ENCODE data around the gene EPOP. TPM values are rescaled to one million over a fixed set of nuclear protein-coding genes. Genes with fewer than 3 reads are reported as not detected.

EPOP gene
- polyA plus RNA-seq, 3 donors: 1.8 to 1.9 (median 1.8) TPM

DNA sequence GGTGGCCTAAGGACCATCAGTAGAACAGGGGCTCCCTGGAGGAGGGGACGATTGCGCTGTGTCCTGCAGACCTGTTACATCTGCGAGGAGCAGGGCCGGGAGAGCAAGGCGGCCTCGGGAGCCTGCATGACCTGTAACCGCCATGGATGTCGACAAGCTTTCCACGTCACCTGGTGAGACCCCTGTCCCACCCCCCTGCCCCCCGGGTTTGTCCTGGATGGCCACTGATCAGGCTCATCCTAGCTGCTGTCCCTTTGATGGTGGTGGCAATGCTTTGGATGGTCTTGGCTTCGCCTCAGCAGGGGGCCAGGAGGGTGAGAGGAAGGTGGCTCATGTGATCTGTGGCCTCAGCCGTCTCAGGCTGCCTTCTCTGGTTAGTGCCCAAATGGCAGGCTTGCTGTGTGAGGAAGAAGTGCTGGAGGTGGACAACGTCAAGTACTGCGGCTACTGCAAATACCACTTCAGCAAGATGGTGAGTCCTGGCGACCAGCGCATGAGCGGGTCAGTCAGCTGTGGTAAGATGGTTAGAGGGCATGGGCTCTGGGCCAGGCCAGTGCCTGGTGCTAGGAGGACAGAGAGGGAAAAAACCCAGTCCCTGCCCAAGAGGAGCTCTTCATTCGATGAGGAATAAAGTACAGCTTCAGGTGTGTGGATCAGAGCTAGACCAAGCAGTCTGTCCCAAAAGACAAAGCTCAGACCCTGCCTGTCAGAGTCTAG, 34.5 kb upstream of the EPOP start:
- DNase-seq (ENCODE audit: extremely low read depth in 1 of 11, low read depth in 9 of 11, low spot score in 4 of 11): no peak

DNA sequence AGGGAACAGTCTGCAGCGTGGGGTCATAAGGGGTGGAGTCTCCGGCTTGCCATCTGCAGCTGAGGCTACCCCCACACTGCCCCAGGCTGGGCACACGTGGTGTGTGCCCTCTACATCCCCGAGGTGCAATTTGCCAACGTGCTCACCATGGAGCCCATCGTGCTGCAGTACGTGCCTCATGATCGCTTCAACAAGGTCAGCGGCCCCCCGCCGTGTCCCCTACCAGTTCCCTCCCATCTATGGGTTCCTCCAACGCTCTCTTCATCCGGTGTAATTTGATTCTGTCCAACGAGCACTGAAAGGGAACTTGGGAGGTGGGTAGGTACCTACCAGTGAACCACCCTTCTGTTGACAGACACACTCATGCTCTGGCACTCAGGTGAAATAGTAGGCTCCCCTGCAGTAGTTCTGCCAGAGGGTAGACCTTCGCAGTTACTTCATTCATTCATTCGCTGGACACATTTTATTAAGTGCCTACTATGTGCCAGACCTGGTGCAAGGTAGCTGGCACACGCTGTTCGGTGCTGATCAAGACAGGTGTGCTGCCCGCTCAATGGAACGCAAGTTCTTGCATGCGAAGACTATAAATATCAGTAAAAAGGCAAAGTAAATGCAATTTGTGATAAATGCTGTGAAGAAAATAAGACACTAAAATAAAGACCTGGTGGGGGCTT, 33.1 kb upstream of the EPOP start:
- DNase-seq (ENCODE audit: extremely low read depth in 1 of 11, low read depth in 9 of 11, low spot score in 4 of 11): no peak

DNA sequence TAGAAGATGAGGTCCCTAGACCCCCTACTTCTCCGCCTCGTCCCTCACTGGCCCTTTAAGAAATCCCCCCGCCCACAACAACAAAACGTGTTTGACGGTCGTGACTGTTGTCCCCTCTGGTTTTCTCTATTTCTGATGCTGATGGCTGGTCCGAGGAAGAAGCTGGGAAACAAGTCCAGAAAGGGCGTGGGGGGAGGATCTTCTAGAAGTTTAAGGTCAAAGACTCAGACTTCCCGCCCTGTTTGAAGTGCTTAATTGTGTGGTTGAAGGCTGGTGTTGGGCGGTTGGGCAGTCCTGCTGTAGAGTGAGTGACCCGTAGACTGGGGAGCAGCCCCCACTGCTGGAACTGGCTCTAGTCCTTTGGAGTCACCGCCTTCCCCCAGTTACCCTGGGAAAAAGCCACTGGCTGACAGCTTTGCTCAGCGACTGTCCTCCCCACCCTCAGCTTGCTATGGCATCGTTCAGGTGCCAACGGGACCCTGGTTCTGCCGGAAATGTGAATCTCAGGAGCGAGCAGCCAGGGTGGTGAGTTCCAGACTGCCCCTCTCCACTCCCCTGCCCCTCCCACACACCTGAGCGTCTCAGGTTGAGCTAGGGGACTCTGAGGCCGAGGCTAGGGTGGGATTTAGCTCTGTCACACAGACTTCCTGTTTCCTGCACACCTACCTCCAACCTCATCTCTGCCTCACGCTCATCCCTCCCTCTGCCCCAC, 31.9 kb upstream of the EPOP start:
- no peak for DNase-seq (ENCODE audit: extremely low read depth in 1 of 11, low read depth in 9 of 11, low spot score in 4 of 11)

DNA sequence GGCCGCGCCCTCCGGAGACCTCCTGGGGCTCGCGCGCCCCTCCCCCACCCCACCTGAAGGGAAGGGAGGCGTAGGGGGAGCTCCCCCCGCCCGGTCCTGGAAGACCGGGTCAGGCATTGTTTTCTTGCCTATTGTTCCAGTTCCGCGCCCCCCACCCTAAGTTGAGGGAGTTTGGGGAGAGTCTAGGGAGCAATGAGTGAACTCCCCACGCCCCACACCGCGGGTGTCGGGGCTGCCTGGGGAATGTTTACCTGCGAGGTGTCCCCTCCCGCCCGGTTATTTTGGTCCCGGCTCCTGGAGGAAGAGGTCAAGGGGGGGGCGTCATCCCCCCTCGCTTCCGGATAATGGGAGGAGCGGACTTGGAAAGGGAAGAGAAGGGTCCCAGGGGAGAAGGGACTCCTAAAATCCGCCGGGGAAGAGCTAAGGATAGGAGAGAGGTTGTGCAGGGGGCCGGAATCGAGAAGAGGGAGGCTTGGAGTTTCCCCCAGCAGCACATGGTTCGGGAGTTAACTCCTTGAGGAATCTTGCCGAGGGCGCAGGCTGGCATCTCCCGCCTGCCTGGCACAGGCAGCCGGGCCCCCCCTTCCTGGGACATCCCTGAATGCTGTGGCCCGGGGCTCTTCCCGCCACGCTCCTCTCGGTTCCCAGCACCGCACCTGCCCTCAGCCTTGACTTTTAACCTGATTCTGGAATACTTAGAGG, 31.2 kb upstream of the EPOP start:
- peak in 1 of 11 donors; percentile 40 for DNase-seq (ENCODE audit: extremely low read depth in 1 of 11, low read depth in 9 of 11, low spot score in 4 of 11)

DNA sequence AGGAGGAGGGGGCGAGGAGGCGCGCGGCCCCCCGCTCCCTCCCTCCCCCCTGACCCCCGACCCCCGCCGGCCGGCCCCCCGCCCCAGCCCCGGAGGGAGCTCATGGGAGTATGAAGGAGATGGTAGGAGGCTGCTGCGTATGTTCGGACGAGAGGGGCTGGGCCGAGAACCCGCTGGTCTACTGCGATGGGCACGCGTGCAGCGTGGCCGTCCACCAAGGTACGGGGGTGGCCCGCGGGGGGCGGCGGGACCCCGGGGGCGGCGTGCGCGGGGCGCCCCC, 30.7 kb upstream of the EPOP start:
- no peak for DNase-seq (ENCODE audit: extremely low read depth in 1 of 11, low read depth in 9 of 11, low spot score in 4 of 11)

DNA sequence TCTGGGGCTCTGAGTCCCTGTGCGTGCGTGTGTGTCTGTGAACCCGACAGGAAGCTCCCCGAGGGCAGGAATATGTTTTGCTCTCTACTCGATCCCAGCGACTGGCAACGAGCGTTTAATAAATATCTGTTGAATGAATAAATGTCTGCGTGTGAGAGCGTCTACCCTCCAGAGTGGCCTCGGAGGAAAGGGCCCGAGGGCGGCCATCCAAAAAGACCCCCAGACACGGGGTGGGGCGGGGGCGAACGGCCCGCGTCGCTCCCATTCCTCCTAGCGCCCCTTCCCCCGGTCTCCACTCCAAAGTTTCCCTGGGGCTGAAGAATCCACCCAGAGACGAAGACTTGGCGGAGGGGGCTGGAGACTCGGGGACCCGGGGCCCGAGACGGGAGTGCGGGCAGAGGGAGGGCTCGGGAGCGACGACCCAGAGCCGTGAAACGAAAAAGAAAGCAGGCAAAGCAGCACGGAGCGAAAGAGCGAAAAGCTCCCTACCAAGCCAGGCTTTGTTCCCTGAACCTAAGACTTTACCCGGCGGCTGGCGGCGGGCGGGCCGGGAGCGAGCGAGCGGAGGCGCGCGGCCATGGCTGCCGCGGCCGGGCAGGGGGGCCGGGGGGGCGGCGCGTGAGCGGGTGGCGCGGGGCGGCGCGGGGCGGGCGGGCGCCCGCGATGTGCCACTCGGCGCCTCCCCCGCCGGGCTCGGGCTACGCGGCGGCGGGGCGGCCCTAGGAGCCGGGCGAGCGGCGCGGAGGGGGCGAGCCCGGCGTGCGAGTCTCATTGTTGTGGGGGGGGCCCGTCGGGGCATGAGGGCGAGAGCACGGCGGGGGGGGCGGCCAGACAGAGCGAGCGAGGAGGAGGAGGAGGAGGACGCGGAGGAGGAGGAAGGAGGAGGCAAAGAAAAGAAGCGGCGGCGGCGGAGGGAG, 30.1 kb upstream of the EPOP start, which contains the start of gene MLLT6:
MLLT6 (plus strand) TSS at position 668 of the 917 bp plus-strand sequence. CDS start 360 bp downstream, outside the sequence.
- peak in 6 of 11 donors; percentile 69 to 80 (median 78) for DNase-seq (ENCODE audit: extremely low read depth in 1 of 11, low read depth in 9 of 11, low spot score in 4 of 11)

DNA sequence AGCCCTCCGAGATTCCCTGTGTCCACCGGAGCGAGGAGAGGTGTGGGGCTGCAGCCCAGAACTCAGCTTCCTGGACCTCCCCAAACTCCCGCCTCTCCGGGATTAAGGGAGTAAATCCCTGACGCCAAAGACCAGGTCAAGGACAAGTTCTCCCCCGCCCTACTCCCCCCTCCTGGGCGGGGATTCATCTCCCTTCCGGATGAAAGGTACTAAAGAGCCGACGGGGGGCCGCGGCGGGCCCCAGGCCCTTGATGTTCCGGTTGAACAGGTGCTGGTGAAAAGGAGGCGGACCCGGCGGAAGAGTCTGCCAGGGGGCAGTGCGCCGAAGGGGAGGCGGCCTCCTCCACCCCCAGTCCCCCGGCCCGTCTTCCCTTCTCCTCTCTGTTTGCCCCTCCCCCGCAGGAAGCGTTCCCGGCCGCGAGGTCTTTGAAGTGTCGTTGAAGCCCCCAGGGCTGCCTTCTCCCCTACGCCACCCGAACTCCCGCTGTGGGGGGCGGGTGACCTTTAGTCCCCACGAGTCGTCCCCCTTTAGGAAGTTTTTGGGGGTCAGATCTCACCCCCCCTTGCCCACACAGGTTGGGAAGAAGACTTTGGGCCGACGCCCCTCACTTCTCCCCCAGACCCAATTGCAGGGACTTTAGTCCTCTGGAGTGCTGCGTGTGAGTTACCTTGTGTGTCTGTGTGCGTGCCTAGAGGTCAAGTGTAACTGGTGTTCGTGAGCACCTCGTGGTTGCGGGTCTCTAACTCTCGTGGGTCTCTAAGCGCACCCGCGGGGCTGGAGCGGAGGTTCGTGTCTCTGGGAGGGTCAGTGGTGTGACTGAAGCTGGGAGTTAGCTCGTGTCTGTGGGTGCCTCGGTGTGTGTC, 29.2 kb upstream of the EPOP start:
- DNase-seq (ENCODE audit: extremely low read depth in 1 of 11, low read depth in 9 of 11, low spot score in 4 of 11): peak in 9 of 11 donors; percentile 73 to 90 (median 81)

DNA sequence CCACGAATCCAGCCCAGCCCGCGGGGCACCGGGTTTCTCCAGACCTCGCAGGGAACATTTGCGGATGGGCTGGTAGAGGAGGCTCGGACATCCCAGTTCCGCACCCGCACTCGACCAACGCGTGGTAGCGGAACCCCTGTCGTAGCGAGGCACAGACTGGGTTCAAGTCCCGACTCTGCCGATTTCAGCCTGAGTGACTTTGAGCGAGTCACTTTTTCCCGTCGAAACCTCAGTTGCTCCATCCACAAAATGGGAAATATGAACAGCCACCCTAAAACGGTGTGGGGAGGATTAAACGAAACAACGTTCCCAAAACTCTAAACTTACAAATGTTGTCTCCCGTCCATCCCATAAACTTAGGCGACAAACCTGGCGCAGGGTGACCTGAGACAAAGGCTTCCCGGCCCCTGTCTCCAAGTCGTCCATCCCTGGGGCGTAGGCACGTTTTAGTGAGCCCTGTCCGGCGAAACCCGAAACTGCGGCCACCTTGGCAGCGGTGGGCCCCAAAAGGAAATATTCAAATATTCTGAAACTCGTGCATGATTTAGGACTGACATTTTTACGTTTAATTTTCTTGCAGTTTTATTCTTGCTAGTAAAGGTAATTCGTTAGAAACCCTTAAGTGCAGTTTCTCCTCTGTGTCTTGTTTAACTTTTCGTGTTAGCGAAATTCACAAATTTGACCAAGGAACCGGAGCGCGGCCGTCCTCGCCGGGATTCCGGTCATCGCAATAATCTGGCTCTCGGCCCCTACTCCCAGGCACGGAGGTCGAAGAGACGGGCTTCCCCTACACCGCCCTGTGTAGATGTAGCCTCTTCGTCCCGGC, 28.4 kb upstream of the EPOP start:
- no peak for DNase-seq (ENCODE audit: extremely low read depth in 1 of 11, low read depth in 9 of 11, low spot score in 4 of 11)

DNA sequence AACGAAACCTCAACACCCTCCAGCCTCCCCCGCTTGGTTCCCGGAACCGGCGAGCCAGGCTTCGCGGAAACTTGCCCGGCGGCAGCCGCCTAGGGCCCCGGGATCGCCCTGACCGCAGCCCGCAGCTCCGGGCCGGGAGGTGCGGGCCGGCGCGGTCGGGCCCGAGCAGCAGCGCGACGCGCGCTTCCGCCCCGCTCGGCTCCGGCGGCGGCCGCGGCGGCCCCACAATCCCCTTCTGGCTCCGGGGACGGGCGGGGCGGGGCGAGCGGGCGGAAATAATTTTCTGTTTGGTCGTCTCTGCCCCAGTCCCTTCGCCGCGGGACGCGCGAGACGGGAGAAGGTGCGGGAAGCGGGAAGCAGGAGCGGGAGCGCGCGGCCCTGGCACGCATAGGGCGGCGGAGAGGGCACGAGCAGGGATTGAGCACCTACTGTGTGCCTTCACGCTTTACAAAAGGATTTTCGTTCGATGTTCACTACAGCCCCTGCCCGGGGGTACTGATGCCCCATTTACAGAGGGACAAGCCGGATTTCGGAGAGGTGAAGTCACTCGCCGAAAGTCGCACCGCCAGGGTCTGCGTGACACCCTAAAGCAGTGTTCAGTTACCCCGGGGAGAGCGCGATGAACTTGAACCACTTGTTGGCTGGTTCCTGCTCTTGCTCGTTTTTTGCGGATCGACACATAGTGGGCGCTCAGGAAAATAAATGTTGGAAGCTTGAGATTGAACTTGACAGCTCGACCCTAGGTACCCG, 27.6 kb upstream of the EPOP start:
- DNase-seq (ENCODE audit: extremely low read depth in 1 of 11, low read depth in 9 of 11, low spot score in 4 of 11): peak in 8 of 11 donors; percentile 70 to 88 (median 81)

DNA sequence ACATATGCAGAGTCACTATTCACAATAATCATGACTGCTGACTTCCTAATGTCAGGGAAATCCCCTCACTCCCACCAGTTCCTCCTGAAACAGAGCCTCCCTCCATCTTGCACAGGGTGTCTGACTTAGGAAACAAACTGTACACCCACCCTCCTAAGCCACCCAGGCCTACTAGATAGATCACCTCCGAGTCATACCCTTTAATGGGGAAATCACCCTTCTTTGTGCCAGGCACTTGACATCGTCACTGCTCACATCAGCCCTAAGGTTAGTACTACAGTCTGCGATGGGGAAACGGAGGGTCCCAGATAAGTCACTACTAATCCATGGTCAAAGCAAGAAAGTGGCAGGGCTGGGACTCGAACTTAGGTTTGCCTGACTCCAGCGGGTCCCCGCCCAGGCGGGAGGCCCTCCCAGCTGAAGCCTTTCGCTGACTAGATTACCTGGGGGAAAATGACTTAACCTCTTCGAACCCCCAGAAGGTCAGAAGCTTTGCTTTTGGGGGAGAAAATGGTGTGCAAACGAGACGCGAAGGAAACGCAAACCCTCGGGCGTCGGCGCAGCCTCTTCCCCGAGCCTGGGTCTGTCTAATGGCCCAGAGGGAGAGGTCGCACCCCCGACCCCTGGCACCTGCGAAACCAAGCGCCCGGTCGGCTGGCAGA, 26.9 kb upstream of the EPOP start:
- no peak for DNase-seq (ENCODE audit: extremely low read depth in 1 of 11, low read depth in 9 of 11, low spot score in 4 of 11)

DNA sequence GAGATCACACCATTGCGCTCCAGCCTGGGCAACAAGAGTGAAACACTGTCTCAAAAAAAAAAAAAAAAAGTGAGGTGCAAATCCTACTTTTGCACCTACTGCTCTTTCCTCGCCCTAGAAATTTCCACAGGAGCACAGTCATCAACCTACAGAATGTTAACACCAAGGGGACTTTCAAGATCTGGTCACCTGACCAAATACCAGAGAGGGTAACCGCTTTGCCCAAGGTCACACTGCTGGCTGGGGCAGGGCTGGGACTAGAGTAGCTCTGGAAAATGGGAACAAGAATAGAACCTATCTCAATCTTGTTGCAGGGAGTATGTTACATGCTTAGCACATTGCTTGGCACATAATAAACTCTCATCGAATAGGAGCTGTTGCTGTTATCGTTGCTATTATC, 24.0 kb upstream of the EPOP start:
- DNase-seq (ENCODE audit: extremely low read depth in 1 of 11, low read depth in 9 of 11, low spot score in 4 of 11): no peak

DNA sequence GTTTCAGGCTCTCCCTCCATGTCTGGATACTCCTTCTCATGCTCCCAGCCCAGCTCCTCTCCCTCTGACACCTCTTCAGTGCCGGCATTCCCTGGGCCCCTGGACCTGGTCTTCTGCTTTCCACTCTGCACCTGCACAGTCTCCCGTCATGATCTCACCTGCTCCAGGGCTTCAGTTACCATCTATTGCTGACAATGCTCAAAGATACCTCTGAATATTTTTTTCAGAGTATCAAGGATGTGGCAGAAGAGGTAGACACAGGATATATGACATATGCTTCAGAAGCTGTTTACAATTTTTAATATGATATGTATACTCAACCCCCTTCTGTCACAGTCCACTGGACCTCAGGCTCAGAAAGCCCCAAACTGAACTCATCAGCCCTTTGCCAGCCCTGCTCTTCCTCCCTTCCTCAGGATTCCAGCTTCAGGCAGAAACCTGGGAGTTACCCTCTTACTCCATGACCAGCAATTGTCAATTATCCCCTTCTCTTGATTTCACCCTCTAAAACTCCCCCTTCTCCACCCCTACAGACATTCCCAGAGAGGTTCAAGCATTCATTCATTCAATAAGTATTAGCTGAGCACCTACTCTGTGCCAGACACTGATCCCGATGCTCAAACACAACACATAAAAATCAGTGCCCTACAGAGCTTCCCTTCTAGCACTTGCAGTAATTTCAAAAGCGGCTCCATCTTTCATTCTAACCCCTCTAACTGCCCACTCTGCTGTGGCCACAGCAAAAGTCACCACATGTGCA, 22.5 kb upstream of the EPOP start:
- no peak for DNase-seq (ENCODE audit: extremely low read depth in 1 of 11, low read depth in 9 of 11, low spot score in 4 of 11)

DNA sequence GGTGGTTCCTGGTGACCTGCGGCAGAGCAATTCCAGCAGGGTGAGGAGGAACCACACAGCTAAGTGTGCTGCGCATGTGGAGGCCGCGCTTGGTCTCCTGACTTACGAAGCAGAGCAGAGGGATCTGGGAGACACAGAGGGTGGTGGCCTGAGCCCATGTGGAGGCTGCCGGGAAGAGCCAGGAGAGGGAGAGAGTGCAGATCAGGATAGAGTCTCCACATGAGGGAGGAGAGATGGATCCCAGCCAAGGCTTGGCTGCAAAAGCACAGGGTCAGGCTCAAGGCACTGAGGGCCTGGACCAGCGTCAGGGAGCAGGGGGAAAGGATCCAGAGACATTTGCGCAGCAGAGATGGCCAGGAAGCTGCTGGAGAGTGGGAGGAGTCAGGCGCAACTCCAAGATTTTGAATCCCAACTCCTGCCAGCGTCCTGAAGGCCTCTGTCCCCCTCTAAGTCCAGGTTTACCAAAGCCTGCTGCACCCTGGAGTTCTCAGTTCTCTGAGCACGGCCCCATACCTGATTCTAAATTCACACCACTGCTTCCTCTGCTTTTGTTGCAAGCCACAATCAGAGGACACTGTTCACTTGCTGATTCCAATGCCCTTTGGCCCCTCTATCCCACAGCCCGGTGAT, 19.1 kb upstream of the EPOP start:
- DNase-seq (ENCODE audit: extremely low read depth in 1 of 11, low read depth in 9 of 11, low spot score in 4 of 11): peak in 3 of 11 donors; percentile 71 to 77 (median 75)

DNA sequence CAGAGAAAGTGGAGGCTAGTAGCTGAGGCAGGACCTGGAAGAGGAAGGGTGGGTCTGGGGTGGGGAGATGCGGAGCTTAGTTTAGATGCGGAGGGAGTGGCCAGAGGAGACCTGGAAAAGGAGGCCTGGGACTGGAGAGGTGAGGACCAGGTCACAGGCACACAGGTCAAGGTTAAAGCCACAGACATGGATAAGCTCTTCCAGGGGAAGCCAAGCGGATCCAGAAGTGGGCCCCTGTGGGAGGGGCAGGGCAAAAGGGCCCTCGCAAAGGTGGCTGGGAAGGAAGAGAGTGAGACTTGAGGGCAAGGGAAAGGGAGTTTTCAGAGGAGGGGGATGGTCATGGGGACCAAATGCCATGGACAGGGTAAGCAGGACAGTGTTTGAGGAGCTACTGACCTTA, 16.4 kb upstream of the EPOP start:
- no peak for DNase-seq (ENCODE audit: extremely low read depth in 1 of 11, low read depth in 9 of 11, low spot score in 4 of 11)

DNA sequence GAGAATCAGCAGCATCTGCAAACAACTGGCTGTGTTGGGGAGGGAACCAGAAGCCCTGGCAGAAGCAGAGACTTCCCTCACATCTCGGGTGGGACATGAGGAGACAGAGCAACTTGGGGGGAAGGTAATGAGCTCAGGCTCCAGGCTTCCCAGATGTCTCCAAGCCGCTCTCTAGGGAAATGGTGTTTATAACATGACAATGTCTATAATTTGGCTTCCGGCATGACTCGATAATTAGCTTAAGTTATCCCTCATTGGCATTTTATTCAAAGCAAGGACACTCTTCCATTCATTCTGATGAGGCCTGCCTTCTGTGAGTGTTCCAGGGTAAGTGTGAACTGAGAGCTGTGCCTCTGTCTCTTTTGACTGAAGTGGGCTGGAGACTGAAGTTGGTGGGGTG, 15.6 kb upstream of the EPOP start:
- DNase-seq (ENCODE audit: extremely low read depth in 1 of 11, low read depth in 9 of 11, low spot score in 4 of 11): no peak
